Epithelial cell of proximal tubule (primary cell): Measurements from ENCODE around the gene TOMM40L. TPM values are rescaled to one million over a fixed set of nuclear protein-coding genes. Genes with fewer than 3 reads are reported as not detected.

Experiments
- DNase-seq: peaks from one replicate; pipeline ENCODE4 v3.0.0-alpha.2; 2011; ENCODE audit warnings: low read depth
- H3K4me3 ChIP-seq: 2 replicates; pipeline ENCODE4 v1.5.1; 2011; ENCODE audit warnings: low read depth, mild to moderate bottlenecking, low read length
- total RNA-seq: library from RNA; depleted of rRNA; stranded (reverse); fragments of >200 nt; gene quantifications from 2 replicates; pipeline ENCODE4 v1.2.3, GENCODE V29; 2015
- TF ChIP-seq, protein P1 (sequence below): conservative IDR thresholded peaks from 2 replicates; pipeline ENCODE4 v1.5.1; 2012; ENCODE audit warnings: low read depth, mild to moderate bottlenecking, low read length

Gene TOMM40L
- total RNA-seq, 1 donor from 2014 or later, result 6.2 TPM

- TF ChIP-seq, protein P1, sequence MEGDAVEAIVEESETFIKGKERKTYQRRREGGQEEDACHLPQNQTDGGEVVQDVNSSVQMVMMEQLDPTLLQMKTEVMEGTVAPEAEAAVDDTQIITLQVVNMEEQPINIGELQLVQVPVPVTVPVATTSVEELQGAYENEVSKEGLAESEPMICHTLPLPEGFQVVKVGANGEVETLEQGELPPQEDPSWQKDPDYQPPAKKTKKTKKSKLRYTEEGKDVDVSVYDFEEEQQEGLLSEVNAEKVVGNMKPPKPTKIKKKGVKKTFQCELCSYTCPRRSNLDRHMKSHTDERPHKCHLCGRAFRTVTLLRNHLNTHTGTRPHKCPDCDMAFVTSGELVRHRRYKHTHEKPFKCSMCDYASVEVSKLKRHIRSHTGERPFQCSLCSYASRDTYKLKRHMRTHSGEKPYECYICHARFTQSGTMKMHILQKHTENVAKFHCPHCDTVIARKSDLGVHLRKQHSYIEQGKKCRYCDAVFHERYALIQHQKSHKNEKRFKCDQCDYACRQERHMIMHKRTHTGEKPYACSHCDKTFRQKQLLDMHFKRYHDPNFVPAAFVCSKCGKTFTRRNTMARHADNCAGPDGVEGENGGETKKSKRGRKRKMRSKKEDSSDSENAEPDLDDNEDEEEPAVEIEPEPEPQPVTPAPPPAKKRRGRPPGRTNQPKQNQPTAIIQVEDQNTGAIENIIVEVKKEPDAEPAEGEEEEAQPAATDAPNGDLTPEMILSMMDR, result no peak
- no peak for DNase-seq
- no peak overlapping the region for H3K4me3 ChIP-seq
Observed at GRCh38 chr1:161259765-161260164, 33.9 kb downstream of the TOMM40L start.

- no peak overlapping the region for H3K4me3 ChIP-seq
- TF ChIP-seq, protein P1, result no peak
- no peak for DNase-seq
Observed at GRCh38 chr1:161260376-161261260, 34.8 kb downstream of the TOMM40L start.

DNA sequence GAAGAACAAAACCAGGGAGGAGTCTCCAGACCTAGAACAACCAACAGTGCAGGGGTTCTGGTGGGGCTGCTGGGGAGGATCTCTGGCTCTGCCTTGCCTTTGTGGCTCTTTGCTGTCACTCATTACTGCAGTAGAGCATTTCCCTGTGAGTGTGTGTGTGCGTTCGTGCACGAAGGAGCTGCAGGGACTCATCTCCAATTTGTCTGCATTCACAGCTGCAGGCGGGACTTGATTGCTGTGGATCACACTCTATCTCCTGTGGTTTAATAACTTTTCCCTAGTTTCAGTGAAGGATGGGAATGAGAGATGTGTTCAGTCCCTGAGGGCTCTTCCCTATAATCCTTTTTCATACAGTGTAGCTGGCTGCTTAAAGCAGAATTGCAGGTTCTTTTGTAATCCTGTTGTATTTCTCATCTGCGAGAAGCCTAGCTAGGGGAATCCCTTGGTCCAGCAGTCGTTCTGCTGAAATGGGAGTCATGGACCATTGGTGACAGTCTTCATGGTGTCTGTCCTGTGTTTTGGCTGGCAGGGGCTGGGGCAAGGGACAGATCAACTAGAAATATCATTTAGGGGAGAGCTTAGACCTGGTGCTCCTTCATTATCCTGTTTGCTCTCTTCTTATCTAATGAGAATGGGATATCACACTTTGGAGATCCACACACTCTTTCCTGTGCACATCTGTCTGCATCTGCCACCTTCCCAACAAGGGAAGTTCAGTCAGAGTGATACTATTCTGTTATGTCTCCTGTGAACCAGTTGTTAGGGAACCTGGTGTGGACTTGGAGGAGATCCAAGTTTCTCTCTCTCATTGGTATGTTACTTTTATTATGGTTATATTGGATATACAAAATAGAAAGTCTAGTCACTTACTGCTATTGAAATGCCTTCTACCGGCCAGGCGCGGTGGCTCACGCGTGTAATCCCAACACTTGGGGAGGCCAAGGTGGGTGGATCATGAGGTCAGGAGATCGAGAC is 35.7 kb downstream of the TOMM40L start:
- no peak for DNase-seq
- TF ChIP-seq, protein P1, result no peak
- H3K4me3 ChIP-seq, result no peak overlapping the region

- no peak for DNase-seq
- TF ChIP-seq, protein P1, result no peak
- H3K4me3 ChIP-seq, result no peak overlapping the region
Observed at GRCh38 chr1:161265305-161265704, 39.4 kb downstream of the TOMM40L start.

- TF ChIP-seq, protein P1, result no peak
- no peak for DNase-seq
- no peak overlapping the region for H3K4me3 ChIP-seq
Observed at GRCh38 chr1:161266202-161266601, 40.3 kb downstream of the TOMM40L start.

GRCh38 chr1:161266836-161267235 is 41.0 kb downstream of the TOMM40L start:
- H3K4me3 ChIP-seq, result no peak overlapping the region
- TF ChIP-seq, protein P1, result no peak
- no peak for DNase-seq
